Measurements from ENCODE around the gene C11orf58. TPM values are rescaled to one million over a fixed set of nuclear protein-coding genes. Genes with fewer than 3 reads are reported as not detected.

C11orf58 gene
- total RNA-seq, 2 donors from 2014 or later, result 162 to 183 TPM

DNA sequence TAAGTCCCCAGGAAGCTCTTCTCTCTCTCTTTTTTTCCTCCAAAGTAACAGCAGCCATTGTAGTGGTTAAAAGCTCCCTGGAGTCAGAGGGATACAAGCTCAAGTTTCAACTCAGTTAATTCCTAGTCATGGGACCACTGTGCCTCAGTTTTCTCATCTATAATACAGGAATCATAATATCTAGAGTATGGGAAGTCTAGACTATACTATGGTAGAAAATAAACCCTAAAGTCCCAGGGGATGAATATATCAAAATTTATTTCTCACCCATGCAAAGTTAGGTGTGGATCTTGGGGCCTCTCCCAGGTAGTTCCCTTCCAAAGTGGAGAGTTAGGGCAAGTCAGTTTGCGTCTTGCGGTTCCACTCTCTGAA lies 33.7 kb downstream of the C11orf58 start:
- no peak overlapping the region for H3K4me3 ChIP-seq (ENCODE audit: low read length)
- no peaks in the 10 kb centered on the region for H3K27me3 Mint-ChIP-seq (ENCODE audit: insufficient read depth)
- H3K36me3 ChIP-seq (ENCODE audit: control insufficient read depth, insufficient read depth, low read length), result no peaks in the 10 kb centered on the region
- H3K9ac ChIP-seq (ENCODE audit: extremely low read depth, low read length, poor library complexity, severe bottlenecking), result no peak overlapping the region
- no peak overlapping the region for H3K4me3 Mint-ChIP-seq
- H3K4me1 Mint-ChIP-seq, result peaks cover 14% of the 10 kb centered on the region
- H3K27ac ChIP-seq (ENCODE audit: low read depth, low read length), result no peak overlapping the region
- WGBS, 2 experiments (ENCODE audit: insufficient coverage in 1 of 2, insufficient read length in 1 of 2), result 94 to 97% methylated on average over 2 of the region's 2 CpGs
- no peak overlapping the region for H3K27ac Mint-ChIP-seq
- H3K9me3 Mint-ChIP-seq, result no peaks in the 10 kb centered on the region
- H3K36me3 Mint-ChIP-seq (ENCODE audit: low read depth), result no peaks in the 10 kb centered on the region
- H3K4me1 ChIP-seq (ENCODE audit: control insufficient read depth, insufficient read depth, low read length), result no peaks in the 10 kb centered on the region
- DNase-seq, result no peak
- H3K27me3 ChIP-seq (ENCODE audit: control insufficient read depth, insufficient read depth, low read length, poor library complexity, severe bottlenecking), result no peaks in the 10 kb centered on the region
- H3K9me3 ChIP-seq (ENCODE audit: control insufficient read depth, low read length), result no peaks in the 10 kb centered on the region
- TF ChIP-seq, protein P1, sequence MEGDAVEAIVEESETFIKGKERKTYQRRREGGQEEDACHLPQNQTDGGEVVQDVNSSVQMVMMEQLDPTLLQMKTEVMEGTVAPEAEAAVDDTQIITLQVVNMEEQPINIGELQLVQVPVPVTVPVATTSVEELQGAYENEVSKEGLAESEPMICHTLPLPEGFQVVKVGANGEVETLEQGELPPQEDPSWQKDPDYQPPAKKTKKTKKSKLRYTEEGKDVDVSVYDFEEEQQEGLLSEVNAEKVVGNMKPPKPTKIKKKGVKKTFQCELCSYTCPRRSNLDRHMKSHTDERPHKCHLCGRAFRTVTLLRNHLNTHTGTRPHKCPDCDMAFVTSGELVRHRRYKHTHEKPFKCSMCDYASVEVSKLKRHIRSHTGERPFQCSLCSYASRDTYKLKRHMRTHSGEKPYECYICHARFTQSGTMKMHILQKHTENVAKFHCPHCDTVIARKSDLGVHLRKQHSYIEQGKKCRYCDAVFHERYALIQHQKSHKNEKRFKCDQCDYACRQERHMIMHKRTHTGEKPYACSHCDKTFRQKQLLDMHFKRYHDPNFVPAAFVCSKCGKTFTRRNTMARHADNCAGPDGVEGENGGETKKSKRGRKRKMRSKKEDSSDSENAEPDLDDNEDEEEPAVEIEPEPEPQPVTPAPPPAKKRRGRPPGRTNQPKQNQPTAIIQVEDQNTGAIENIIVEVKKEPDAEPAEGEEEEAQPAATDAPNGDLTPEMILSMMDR (conservative IDR thresholded peaks at IDR 0.05), result no peak

DNA sequence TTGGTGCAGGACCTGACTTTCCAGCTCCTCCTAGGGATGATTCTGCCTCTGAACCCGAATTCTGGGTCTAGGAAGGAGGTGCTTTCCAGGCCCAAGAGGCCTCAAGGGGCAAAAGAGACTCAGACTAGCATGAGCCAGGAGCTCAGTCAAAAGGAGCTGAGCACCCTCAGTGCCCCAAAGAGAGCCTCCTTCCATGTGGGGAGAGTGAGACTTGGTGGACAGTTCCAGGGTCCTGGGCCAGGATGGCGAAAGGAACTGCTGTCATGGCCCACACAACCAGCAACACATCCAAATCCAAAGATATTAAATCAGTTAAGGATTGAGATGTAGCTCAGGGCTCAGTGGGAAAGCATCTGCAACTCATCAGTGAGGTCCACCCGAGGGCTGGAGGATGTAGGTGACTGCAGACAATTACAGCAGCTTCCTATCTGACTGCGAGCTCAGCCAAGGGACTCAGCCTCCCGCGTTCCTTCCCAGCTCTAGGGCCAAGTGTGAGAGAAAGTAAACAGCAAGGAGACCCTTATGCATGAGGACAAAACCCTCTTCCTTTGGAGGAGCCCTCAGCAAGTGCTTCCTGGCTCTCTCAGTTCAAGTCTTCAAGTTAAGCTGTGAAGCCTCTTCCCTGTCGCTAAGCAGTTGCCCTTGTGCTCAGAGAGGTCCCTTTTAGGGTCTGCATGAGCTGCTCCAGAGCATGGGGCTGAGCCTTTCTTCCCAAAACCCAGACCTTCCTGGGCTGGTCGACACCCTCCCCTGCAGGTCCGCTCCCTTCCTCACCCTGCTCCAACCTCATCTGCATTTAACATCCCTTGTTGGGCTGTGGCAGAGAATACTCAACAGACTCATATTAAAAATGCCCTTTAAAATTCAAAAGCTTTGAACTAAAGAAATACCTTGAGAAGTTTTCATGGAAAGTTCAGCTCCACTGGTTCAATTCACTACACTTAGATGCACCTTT lies 35.8 kb downstream of the C11orf58 start:
- H3K9me3 ChIP-seq (ENCODE audit: control insufficient read depth, low read length), result no peaks in the 10 kb centered on the region
- H3K4me1 ChIP-seq (ENCODE audit: control insufficient read depth, insufficient read depth, low read length), result no peaks in the 10 kb centered on the region
- TF ChIP-seq, protein P1 (conservative IDR thresholded peaks at IDR 0.05), result no peak
- no peak overlapping the region for H3K9ac ChIP-seq (ENCODE audit: extremely low read depth, low read length, poor library complexity, severe bottlenecking)
- H3K27me3 ChIP-seq (ENCODE audit: control insufficient read depth, insufficient read depth, low read length, poor library complexity, severe bottlenecking), result no peaks in the 10 kb centered on the region
- DNase-seq, result peak; percentile 51
- H3K27me3 Mint-ChIP-seq (ENCODE audit: insufficient read depth), result no peaks in the 10 kb centered on the region
- H3K36me3 ChIP-seq (ENCODE audit: control insufficient read depth, insufficient read depth, low read length), result no peaks in the 10 kb centered on the region
- H3K27ac ChIP-seq (ENCODE audit: low read depth, low read length), result no peak overlapping the region
- no peak overlapping the region for H3K4me3 Mint-ChIP-seq
- no peak overlapping the region for H3K27ac Mint-ChIP-seq
- no peak overlapping the region for H3K4me3 ChIP-seq (ENCODE audit: low read length)
- 86 to 92% methylated on average over 8 of the region's 9 CpGs for WGBS, 2 experiments (ENCODE audit: insufficient coverage in 1 of 2, insufficient read length in 1 of 2)
- H3K4me1 Mint-ChIP-seq, result peaks cover 14% of the 10 kb centered on the region
- peaks cover 5% of the 10 kb centered on the region for H3K36me3 Mint-ChIP-seq (ENCODE audit: low read depth)
- H3K9me3 Mint-ChIP-seq, result no peaks in the 10 kb centered on the region

DNA sequence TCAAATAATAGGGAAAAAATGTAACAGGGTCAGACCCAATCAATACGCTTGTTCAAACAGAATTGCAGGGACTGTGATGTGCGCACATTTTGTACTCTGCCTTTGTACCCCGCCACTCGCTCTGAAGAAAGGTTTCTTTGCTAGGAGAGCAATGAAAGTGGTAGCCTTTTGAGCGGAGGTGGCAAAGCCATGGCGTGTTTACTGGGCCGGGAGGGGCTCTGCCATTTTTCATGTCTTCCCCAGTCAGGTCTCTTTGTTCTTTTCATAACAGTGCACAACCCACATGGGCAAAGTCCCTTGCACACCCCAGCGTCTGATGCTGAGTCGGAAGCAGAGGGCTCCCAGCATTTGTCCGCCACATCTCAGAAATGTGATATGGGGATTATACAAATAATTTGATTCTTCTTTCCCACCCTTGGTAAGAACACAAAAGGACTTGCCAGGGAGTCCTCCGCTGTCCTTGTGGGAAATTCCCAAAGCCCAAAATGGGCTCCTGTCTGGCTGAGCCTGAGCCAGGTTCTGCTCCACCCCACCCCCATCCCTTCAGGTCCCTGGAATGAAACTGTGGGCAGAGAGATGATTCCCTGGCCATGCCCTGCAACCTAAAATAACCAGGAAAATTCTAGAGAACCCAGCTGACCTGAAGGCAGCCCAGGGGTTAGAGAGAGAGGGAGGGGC lies 36.6 kb downstream of the C11orf58 start:
- peak; percentile 35 for DNase-seq
- WGBS, 2 experiments (ENCODE audit: insufficient coverage in 1 of 2, insufficient read length in 1 of 2), result 93 to 95% methylated on average over 6 to 9 of the region's 11 CpGs
- Mint-ChIP-seq H3K9me3 (no peaks in the 10 kb centered on the region), H3K4me3 (no peak overlapping the region), H3K4me1 (peaks cover 14% of the 10 kb centered on the region), H3K36me3 (ENCODE audit: low read depth) (peaks cover 5% of the 10 kb centered on the region), H3K27me3 (ENCODE audit: insufficient read depth) (no peaks in the 10 kb centered on the region), H3K27ac (no peak overlapping the region)
- Histone ChIP-seq H3K27ac (ENCODE audit: low read depth, low read length) (no peak overlapping the region), H3K4me1 (ENCODE audit: control insufficient read depth, insufficient read depth, low read length) (no peaks in the 10 kb centered on the region), H3K36me3 (ENCODE audit: control insufficient read depth, insufficient read depth, low read length) (no peaks in the 10 kb centered on the region), H3K9me3 (ENCODE audit: control insufficient read depth, low read length) (no peaks in the 10 kb centered on the region), H3K27me3 (ENCODE audit: control insufficient read depth, insufficient read depth, low read length, poor library complexity, severe bottlenecking) (no peaks in the 10 kb centered on the region), H3K4me3 (ENCODE audit: low read length) (no peak overlapping the region), H3K9ac (ENCODE audit: extremely low read depth, low read length, poor library complexity, severe bottlenecking) (no peak overlapping the region)
- TF ChIP-seq, protein P1 (conservative IDR thresholded peaks at IDR 0.05), result no peak

Measured in endodermal cell (in vitro differentiated cells).